PC-9 (cell line): ENCODE measurements around the gene OMG. TPM values are rescaled to one million over a fixed set of nuclear protein-coding genes. Genes with fewer than 3 reads are reported as not detected.
A peak's percentile ranks its signal among the peaks of the same experiment; 100 is the strongest.

Experiments used
- BruUV-seq: library from RNA; stranded (reverse); fragments of 400-500 nt; replicated peaks from 2 replicates; lab custom pipeline; 2021; lab: Mats Ljungman, UMichigan
- CTCF ChIA-PET: fragments of 300-600 bp; sonication (Branson Sonifier 250); formaldehyde crosslinking; loops from one replicate; lab custom pipeline; 2022; ENCODE audit warnings: antibody characterized with exemption; lab: Charles Lee
- POLR2A ChIA-PET: fragments of 300-600 bp; sonication (Branson Sonifier 250); formaldehyde crosslinking; loops from one replicate; lab custom pipeline; 2022; ENCODE audit warnings: antibody characterized with exemption; ENCODE audit not compliant: unreplicated experiment; lab: Charles Lee
- DNase-seq, 2 experiments: peaks; one replicate each; pipeline versions ENCODE4 v3.0.0 to v3.0.0-alpha.2; 2015 to 2022; ENCODE audit warnings: mixed read lengths in 1 of 2
- H2AFZ ChIP-seq: fragments of 200-600 bp; sonication (generic); 2 replicates; pipeline ENCODE4 v1.8.1; 2017; ENCODE audit warnings: antibody characterized with exemption
- H3F3A ChIP-seq: fragments of 200-600 bp; sonication (generic); 2 replicates; pipeline ENCODE4 v1.8.1; 2017; ENCODE audit warnings: antibody characterized with exemption, mild to moderate bottlenecking, low read depth; ENCODE audit not compliant: insufficient read depth
- H3K27ac ChIP-seq: fragments of 200-600 bp; sonication (generic); 2 replicates; pipeline ENCODE4 v1.6.1; 2016; ENCODE audit warnings: mixed run types
- H3K27me3 ChIP-seq: fragments of 200-600 bp; sonication (generic); 2 replicates; pipeline ENCODE4 v1.6.1; 2016; ENCODE audit warnings: low read depth, mixed run types; ENCODE audit not compliant: insufficient read depth
- H3K36me3 ChIP-seq: fragments of 200-600 bp; sonication (generic); 2 replicates; pipeline ENCODE4 v1.6.1; 2016; ENCODE audit warnings: low read depth, mixed run types
- H3K4me1 ChIP-seq: fragments of 200-600 bp; sonication (generic); replicated peaks from 2 replicates; pipeline ENCODE4 v1.6.1; 2016; ENCODE audit warnings: mixed run types; ENCODE audit not compliant: insufficient read depth
- H3K4me2 ChIP-seq: fragments of 200-600 bp; sonication (generic); 2 replicates; pipeline ENCODE4 v1.6.1; 2017; ENCODE audit warnings: mixed run types
- H3K4me3 ChIP-seq: fragments of 200-600 bp; sonication (generic); 2 replicates; pipeline ENCODE4 v1.6.1; 2016; ENCODE audit warnings: mixed run types
- H3K79me2 ChIP-seq: fragments of 200-600 bp; sonication (generic); 2 replicates; pipeline ENCODE4 v1.6.1; 2017; ENCODE audit warnings: low read depth, mixed run types
- H3K9me2 ChIP-seq: fragments of 200-600 bp; sonication (generic); 2 replicates; pipeline ENCODE4 v1.8.1; 2017; ENCODE audit warnings: mild to moderate bottlenecking; ENCODE audit not compliant: insufficient read depth
- H3K9me3 ChIP-seq: fragments of 200-600 bp; sonication (generic); 2 replicates; pipeline ENCODE4 v1.8.1; 2016; ENCODE audit warnings: low read depth; ENCODE audit not compliant: insufficient read depth
- H4K20me1 ChIP-seq: fragments of 200-600 bp; sonication (generic); 2 replicates; pipeline ENCODE4 v1.8.1; 2017; ENCODE audit not compliant: insufficient read depth
- CTCF ChIP-seq: fragments of 200-600 bp; sonication (generic); conservative IDR thresholded peaks from 2 replicates; pipeline ENCODE4 v1.6.1; 2017; ENCODE audit warnings: mixed run types, antibody characterized with exemption, mild to moderate bottlenecking, moderate library complexity
- EZH2 ChIP-seq: fragments of 200-600 bp; sonication (generic); IDR thresholded peaks from 2 replicates; pipeline ENCODE4 v1.8.0; 2017; ENCODE audit warnings: antibody characterized with exemption, low read depth
- intact Hi-C: fragments of 100-400 bp; cut with micrococcal nuclease; formaldehyde crosslinking; loops from one replicate; pipeline ENCODE4 v1.10.0; 2022; ENCODE audit not compliant: unreplicated experiment
- total RNA-seq: library from RNA; stranded (reverse); gene quantifications from 2 replicates; pipeline ENCODE4 v1.2.3, GENCODE V29; 2021

The OMG gene
- total RNA-seq, 1 experiment from 2014 or later: not detected

GRCh38 chr17:31329221-31329620, 32.2 kb upstream of the OMG start:
- Histone ChIP-seq H2AFZ (no peak overlapping the region), H4K20me1 (no peaks in the 10 kb centered on the region), H3K4me3 (no peak overlapping the region), H3K9me3 (no peaks in the 10 kb centered on the region), H3K9me2 (no peaks in the 10 kb centered on the region), H3K27ac (no peak overlapping the region), H3K27me3 (no peaks in the 10 kb centered on the region), H3K79me2 (no peaks in the 10 kb centered on the region), H3K4me1 (peaks cover 3% of the 10 kb centered on the region; the same call in 1 of the 2 replicates), H3K4me2 (no peak overlapping the region), H3F3A (0 out of 2 replicates have a peak, but pooled peaks cover 3% of the 10 kb centered on the region), H3K36me3 (0 out of 2 replicates have a peak, but pooled peaks cover 10% of the 10 kb centered on the region)
- no peak for DNase-seq
- ChIA-PET CTCF (interaction anchor here (0.7 kb wide), 1 partner anchor 14 kb away, joined by 4 read pairs; no protein-coding TSS in a partner anchor), POLR2A (no interaction called here)
- intact Hi-C loops: no loop called here
- no TSS peak for BruUV-seq
- TF ChIP-seq CTCF: no peak
- no peak for TF ChIP-seq EZH2

GRCh38 chr17:31328160-31328535, 31.1 kb upstream of the OMG start:
- ChIA-PET CTCF (no interaction called here), POLR2A (no interaction called here)
- intact Hi-C loops: no loop called here
- H3K4me2 ChIP-seq: no peak overlapping the region
- TF ChIP-seq CTCF (no peak), EZH2 (no peak)
- H3K79me2 ChIP-seq: no peaks in the 10 kb centered on the region
- H3K36me3 ChIP-seq: 0 out of 2 replicates have a peak, but pooled peaks cover 10% of the 10 kb centered on the region
- peaks cover 3% of the 10 kb centered on the region; the same call in 1 of the 2 replicates for H3K4me1 ChIP-seq
- no peaks in the 10 kb centered on the region for H3K9me2 ChIP-seq
- DNase-seq: no peak
- H3K4me3 ChIP-seq: no peak overlapping the region
- no peaks in the 10 kb centered on the region for H3K9me3 ChIP-seq
- H4K20me1 ChIP-seq: no peaks in the 10 kb centered on the region
- BruUV-seq: no TSS peak
- no peak overlapping the region for H2AFZ ChIP-seq
- 0 out of 2 replicates have a peak, but pooled peaks cover 3% of the 10 kb centered on the region for H3F3A ChIP-seq
- H3K27me3 ChIP-seq: no peaks in the 10 kb centered on the region
- H3K27ac ChIP-seq: peak overlapping the region; percentile 20

DNA sequence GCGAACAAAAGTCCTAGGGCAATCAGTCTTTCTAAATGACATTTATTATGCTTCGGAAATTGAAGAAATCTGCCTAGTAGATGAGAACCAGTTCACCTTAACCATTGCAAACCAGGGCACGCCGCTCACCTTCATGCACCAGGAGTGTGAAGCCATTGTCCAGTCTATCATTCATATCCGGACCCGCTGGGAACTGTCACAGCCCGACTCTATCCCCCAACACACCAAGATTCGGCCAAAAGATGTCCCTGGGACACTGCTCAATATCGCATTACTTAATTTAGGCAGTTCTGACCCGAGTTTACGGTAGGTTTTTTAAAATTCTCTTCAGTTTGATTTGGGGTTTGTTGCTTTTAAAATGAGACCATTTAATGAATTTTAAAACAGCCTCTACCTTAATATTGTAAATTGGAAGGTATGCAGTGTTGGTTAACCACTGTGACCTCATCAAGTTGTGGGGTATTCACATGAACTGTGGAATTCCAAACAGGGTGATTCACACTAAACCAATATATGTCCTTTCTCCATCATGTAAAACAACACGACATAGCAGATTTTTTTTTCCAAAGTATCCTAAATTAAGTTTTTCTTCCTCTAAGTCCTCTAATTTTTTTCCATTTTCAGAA, 30.6 kb upstream of the OMG start:
- H4K20me1 ChIP-seq: no peaks in the 10 kb centered on the region
- H3K36me3 ChIP-seq: 0 out of 2 replicates have a peak, but pooled peaks cover 10% of the 10 kb centered on the region
- DNase-seq: peak in 1 of 2 experiments; percentile 49
- POLR2A ChIA-PET: no interaction called here
- H3K9me3 ChIP-seq: no peaks in the 10 kb centered on the region
- H3K4me2 ChIP-seq: no peak overlapping the region
- CTCF ChIA-PET: no interaction called here
- TF ChIP-seq EZH2 (no peak), CTCF (no peak)
- no TSS peak for BruUV-seq
- no peak overlapping the region for H3K4me3 ChIP-seq
- no peaks in the 10 kb centered on the region for H3K79me2 ChIP-seq
- no peak overlapping the region for H2AFZ ChIP-seq
- H3K4me1 ChIP-seq: peaks cover 3% of the 10 kb centered on the region; the same call in 1 of the 2 replicates
- H3K27me3 ChIP-seq: no peaks in the 10 kb centered on the region
- H3K9me2 ChIP-seq: no peaks in the 10 kb centered on the region
- intact Hi-C loops: no loop called here
- 0 out of 2 replicates have a peak, but pooled peaks cover 3% of the 10 kb centered on the region for H3F3A ChIP-seq
- peak overlapping the region; percentile 20; the same call in 1 of the 2 replicates for H3K27ac ChIP-seq
